ENCODE measurements around the gene PREB. TPM values are rescaled to one million over a fixed set of nuclear protein-coding genes. Genes with fewer than 3 reads are reported as not detected.

Gene PREB
- total RNA-seq, 1 donor from 2014 or later = 82.6 TPM

DNA sequence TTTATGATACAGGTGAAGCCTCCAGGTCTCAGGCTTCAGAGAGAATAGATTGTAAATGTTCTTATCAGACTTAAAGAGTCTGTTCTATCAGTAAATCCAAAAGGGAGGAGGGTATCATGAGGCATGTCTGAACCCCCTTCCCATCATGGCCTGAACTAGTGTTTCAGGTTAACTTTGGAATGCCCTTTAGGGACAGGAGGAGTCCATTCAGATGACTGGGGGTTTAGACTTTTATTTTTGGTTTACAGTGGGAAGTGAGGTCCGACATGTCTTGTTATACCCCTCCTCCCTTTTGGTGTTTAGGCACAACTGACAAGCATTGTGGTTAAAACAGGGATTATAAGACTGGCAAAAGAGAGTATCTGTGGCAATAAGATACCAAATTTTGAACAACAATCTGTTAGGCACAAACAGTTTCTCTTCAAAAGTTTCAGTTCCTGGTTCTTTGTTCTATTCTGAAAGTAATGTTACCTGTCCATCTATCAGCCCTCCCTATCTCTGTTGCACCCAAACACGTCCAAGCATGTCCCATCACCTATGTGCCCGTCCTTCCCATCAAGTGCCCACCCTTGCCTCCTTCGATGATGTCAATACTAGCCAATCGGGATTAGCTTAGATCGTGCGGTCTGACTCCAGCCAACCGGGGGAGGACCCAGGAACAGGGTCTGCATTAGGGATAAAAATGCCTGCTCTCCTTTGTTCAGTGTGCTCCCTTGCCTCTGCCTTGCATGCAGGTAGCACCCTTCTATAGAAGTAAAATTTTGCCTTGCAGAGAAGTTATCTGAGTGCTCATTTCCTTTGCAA lies 30.7 kb upstream of the PREB start:
- Mint-ChIP-seq H3K36me3 (ENCODE audit: low read depth) (no peaks in the 10 kb centered on the region), H3K27ac (no peak overlapping the region), H3K4me3 (ENCODE audit: low read depth) (no peak overlapping the region), H3K27me3 (ENCODE audit: low read depth) (peaks cover 5% of the 10 kb centered on the region), H3K9me3 (no peaks in the 10 kb centered on the region), H3K4me1 (ENCODE audit: low read depth) (peaks cover 9% of the 10 kb centered on the region)
- DNase-seq (ENCODE audit: low spot score) = no peak
- intact Hi-C loops (cut with micrococcal nuclease) = no loop called here

DNA sequence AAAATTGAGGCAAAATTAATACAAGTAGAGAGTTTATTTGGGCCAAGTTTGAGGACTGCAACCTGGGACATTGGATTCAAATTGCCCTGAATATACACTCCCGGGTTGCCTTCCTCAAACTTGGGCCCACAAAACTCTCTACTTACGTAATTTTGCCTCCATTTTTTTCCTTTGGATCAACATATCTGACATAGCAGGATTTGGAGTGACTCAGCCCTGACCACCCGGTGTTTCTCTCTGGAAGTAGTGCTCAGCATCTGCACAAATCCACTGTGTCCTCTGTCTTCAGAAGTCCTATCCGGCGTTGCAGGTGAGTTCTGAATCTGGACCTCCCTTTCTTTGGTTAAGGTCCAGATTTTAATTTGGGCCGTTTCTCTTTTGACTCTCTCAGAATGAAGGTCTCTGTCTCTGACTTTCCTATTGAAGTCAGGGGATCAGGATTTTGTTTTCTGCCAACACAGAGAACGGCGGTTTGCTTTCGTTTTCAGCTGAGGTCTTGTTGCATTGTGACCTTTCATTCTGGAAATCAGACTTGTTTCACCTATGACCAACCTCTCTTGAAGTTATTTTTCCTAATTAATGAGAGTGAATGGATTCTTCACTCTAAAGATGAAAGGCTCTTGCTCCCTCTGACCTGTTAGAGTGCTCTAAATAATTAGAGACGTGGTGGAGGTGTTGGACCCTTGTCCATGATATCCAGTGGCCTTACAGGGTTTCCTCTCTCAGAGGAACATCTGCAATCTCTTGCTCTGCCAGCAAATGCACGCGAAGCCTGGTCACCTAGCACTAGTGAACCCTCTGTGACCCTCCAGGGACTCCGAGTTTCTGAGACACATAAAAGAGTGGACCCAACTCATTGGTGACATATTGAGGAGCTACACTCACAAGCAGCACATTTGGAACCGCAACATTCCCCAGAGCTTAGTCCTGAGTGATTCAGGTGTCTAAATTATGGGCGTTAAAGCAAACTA lies 28.0 kb upstream of the PREB start:
- Mint-ChIP-seq H3K27ac (no peak overlapping the region), H3K27me3 (ENCODE audit: low read depth) (peaks cover 4% of the 10 kb centered on the region), H3K4me1 (ENCODE audit: low read depth) (peaks cover 9% of the 10 kb centered on the region), H3K4me3 (ENCODE audit: low read depth) (no peak overlapping the region), H3K9me3 (no peaks in the 10 kb centered on the region), H3K36me3 (ENCODE audit: low read depth) (no peaks in the 10 kb centered on the region)
- no peak for DNase-seq (ENCODE audit: low spot score)
- intact Hi-C loops (cut with micrococcal nuclease) = no loop called here

DNA sequence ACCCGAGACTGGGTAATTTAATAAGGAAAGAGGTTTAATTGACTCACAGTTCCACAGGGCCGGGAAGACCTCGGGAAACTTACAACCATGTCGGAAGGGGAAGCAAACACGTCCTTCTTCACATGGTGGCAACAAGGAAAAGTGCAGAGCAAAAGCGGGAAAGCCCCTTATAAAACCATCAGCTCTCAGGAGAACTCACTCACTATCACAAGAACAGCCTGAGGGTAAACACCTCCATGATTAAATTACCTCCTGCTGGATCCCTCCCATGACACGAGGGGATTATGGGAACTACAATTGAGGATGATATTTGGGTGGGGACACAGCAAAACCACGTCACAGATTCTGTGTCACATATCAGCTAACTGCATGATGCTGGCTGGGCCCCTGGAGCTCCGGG lies 25.8 kb upstream of the PREB start:
- H3K4me3 Mint-ChIP-seq (ENCODE audit: low read depth) = no peak overlapping the region
- no peak overlapping the region for H3K27ac Mint-ChIP-seq
- intact Hi-C loops (cut with micrococcal nuclease) = no loop called here
- no peak for DNase-seq (ENCODE audit: low spot score)
- peaks cover 2% of the 10 kb centered on the region for H3K27me3 Mint-ChIP-seq (ENCODE audit: low read depth)
- H3K9me3 Mint-ChIP-seq = no peaks in the 10 kb centered on the region
- peaks cover 4% of the 10 kb centered on the region for H3K4me1 Mint-ChIP-seq (ENCODE audit: low read depth)
- no peaks in the 10 kb centered on the region for H3K36me3 Mint-ChIP-seq (ENCODE audit: low read depth)

DNA sequence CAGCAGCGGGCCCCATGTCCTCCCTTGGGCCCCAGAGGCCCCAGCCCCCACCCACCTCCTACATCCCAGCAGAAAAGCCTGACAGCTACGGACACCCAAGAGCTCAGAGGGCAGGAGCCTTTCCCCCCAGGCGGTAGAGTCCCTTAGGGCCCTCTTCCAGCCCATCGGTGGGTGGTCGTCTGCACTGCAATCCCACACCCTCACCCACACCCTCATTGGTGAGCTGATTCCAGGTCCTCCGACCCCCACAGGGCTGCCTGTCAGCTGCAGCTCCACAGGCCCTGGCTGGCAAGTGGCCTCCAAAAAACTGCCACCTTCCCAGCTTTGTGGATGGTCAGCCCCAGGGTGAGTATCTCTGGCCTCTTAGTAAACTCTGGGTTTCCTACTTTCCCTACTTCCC lies 24.8 kb upstream of the PREB start:
- no peak for DNase-seq (ENCODE audit: low spot score)
- H3K27ac Mint-ChIP-seq = no peak overlapping the region
- intact Hi-C loops (cut with micrococcal nuclease) = no loop called here
- no peaks in the 10 kb centered on the region for H3K4me1 Mint-ChIP-seq (ENCODE audit: low read depth)
- no peaks in the 10 kb centered on the region for H3K9me3 Mint-ChIP-seq
- H3K4me3 Mint-ChIP-seq (ENCODE audit: low read depth) = no peak overlapping the region
- no peaks in the 10 kb centered on the region for H3K36me3 Mint-ChIP-seq (ENCODE audit: low read depth)
- peaks cover 2% of the 10 kb centered on the region for H3K27me3 Mint-ChIP-seq (ENCODE audit: low read depth)

DNA sequence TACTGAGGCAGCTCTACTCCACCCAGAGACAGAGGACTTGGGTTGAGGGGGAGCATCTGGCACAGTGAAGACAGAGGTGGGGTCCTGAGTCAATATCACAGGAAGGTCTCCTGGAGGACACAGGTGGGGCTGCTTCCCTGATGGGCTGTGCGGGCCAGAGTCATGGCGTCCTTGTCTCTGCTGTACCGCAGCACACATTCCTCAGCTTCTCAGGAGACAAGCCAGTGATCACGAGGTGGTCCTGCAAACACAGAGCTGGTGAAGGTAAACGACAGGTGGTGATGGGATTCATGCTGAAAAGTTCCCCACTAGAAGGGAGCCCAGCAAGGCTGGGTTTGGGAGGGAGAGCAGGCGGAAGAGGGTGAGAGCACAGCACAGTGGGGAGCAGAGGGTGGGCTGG lies 24.0 kb upstream of the PREB start:
- Mint-ChIP-seq H3K27me3 (ENCODE audit: low read depth) (peaks cover 3% of the 10 kb centered on the region), H3K27ac (no peak overlapping the region), H3K4me1 (ENCODE audit: low read depth) (no peaks in the 10 kb centered on the region), H3K9me3 (no peaks in the 10 kb centered on the region), H3K4me3 (ENCODE audit: low read depth) (no peak overlapping the region), H3K36me3 (ENCODE audit: low read depth) (no peaks in the 10 kb centered on the region)
- no peak for DNase-seq (ENCODE audit: low spot score)
- intact Hi-C loops (cut with micrococcal nuclease) = no loop called here

DNA sequence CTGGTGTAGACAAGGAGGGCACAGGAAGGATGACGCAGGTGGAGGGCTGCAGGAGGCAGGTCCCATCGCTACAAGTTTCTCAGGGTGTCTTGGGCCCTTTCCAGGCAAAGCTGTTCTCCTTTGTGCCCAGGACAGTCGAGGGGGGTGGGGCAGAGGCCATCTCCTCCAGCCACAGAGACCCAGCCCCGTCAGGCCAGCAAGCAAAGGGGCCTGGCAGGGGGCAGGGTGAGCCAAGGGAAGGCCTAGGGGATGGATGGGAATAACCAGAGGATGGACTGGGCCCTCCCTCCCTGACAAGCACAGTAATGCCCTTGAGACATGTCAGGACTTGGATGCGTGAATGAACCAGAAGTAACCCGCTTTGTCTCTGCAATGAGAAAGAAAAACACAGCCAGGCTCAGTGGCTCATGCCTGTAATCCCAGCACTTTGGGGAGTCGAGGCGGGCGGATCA lies 20.7 kb upstream of the PREB start:
- no peak overlapping the region for H3K4me3 Mint-ChIP-seq (ENCODE audit: low read depth)
- peaks cover 6% of the 10 kb centered on the region for H3K4me1 Mint-ChIP-seq (ENCODE audit: low read depth)
- H3K36me3 Mint-ChIP-seq (ENCODE audit: low read depth) = no peaks in the 10 kb centered on the region
- peaks cover 4% of the 10 kb centered on the region for H3K27me3 Mint-ChIP-seq (ENCODE audit: low read depth)
- no peaks in the 10 kb centered on the region for H3K9me3 Mint-ChIP-seq
- DNase-seq (ENCODE audit: low spot score) = no peak
- intact Hi-C loops (cut with micrococcal nuclease) = no loop called here
- no peak overlapping the region for H3K27ac Mint-ChIP-seq

DNA sequence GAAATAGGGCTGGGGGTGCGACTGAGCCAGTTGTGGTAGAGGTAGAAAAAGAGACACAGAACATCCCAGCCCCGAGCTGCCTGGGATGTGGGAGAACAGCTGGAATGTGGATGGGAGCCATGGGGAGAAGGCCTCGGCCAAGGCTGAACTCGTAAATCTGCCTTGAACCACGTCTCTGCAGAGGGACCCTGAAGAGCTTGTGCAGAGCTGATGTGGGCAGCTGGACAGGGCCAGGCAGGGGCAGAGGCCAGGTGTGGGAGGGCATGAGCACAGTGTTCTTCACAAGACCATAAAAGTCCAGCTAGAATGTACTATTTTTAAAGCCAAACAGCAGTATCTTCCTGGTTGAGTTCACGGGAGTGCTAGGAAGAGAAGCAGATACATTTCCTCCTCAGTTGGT lies 20.1 kb upstream of the PREB start:
- no peak overlapping the region for H3K27ac Mint-ChIP-seq
- peaks cover 4% of the 10 kb centered on the region for H3K27me3 Mint-ChIP-seq (ENCODE audit: low read depth)
- H3K9me3 Mint-ChIP-seq = no peaks in the 10 kb centered on the region
- no peaks in the 10 kb centered on the region for H3K36me3 Mint-ChIP-seq (ENCODE audit: low read depth)
- H3K4me1 Mint-ChIP-seq (ENCODE audit: low read depth) = peaks cover 6% of the 10 kb centered on the region
- intact Hi-C loops (cut with micrococcal nuclease) = no loop called here
- no peak overlapping the region for H3K4me3 Mint-ChIP-seq (ENCODE audit: low read depth)
- DNase-seq (ENCODE audit: low spot score) = no peak

DNA sequence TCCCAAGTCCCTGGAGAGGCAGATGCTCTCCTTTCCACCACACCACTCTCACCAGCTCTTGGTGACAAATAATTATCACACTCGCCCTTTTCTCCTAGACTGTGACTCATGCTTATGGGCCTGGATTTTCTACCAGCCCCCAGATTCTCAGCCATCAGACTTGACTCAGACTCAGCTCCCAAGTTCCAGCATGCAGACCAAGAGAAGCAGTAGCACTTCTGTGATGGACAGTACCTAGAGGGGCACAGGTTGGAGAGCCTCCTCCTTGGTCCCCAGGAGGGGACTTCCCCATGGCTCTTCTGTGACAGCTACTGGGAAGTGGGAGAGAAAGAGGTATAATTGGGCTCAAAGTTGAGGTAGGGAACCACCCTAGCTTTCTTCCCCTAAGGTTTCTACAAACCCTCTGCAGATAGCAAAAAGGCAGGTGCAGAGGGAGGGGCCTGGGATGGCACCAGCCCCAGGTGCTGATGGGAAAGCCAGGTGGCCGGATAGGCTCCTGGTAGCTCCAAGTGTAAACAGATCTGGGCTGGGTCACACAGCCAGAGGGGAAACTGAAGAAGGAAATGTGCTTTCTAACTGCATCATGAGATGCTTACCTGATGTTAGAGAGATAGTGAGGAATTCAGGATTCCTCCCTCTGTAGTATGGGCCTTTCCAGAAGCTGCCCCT lies 18.5 kb upstream of the PREB start:
- H3K4me1 Mint-ChIP-seq (ENCODE audit: low read depth) = peaks cover 6% of the 10 kb centered on the region
- intact Hi-C loops (cut with micrococcal nuclease) = no loop called here
- no peaks in the 10 kb centered on the region for H3K36me3 Mint-ChIP-seq (ENCODE audit: low read depth)
- H3K27ac Mint-ChIP-seq = no peak overlapping the region
- no peaks in the 10 kb centered on the region for H3K9me3 Mint-ChIP-seq
- no peak overlapping the region for H3K4me3 Mint-ChIP-seq (ENCODE audit: low read depth)
- DNase-seq (ENCODE audit: low spot score) = no peak
- peaks cover 4% of the 10 kb centered on the region for H3K27me3 Mint-ChIP-seq (ENCODE audit: low read depth)

DNA sequence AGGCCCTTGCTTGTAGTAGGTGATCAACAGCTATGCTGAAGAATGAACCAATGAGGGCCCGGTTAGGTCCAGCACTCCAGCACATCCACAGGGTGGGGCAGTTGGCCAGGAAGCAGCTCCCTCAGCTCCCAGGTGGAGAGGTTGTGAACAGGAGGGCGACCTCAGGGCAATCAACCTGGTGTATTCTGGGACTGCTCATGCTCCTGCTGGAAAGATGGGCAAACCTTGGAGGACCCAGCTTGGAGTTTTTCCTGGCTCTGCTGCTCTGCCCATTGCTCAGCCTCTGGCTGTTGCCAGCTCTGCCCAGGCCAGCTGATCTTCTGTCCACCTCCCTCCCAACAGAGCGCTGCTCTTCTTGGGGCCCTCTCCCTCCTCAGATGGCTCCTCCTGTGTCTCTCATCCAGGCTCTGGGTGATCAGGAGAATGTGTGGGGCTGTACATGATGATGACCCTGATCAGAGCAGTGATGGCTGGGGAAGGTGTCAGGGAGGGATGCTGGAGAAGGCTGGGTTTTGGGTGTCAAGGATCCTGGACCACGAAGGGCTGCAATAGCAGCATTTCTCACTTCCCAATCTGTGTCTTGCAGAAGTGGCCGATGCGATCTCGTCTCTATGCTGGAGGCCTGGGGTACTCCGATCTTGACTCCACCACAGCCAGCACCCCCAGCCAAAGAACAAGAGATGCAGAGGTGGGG lies 17.8 kb upstream of the PREB start:
- H3K27me3 Mint-ChIP-seq (ENCODE audit: low read depth) = peaks cover 4% of the 10 kb centered on the region
- DNase-seq (ENCODE audit: low spot score) = no peak
- no peaks in the 10 kb centered on the region for H3K36me3 Mint-ChIP-seq (ENCODE audit: low read depth)
- no peaks in the 10 kb centered on the region for H3K9me3 Mint-ChIP-seq
- peaks cover 6% of the 10 kb centered on the region for H3K4me1 Mint-ChIP-seq (ENCODE audit: low read depth)
- intact Hi-C loops (cut with micrococcal nuclease) = no loop called here
- H3K4me3 Mint-ChIP-seq (ENCODE audit: low read depth) = no peak overlapping the region
- no peak overlapping the region for H3K27ac Mint-ChIP-seq

DNA sequence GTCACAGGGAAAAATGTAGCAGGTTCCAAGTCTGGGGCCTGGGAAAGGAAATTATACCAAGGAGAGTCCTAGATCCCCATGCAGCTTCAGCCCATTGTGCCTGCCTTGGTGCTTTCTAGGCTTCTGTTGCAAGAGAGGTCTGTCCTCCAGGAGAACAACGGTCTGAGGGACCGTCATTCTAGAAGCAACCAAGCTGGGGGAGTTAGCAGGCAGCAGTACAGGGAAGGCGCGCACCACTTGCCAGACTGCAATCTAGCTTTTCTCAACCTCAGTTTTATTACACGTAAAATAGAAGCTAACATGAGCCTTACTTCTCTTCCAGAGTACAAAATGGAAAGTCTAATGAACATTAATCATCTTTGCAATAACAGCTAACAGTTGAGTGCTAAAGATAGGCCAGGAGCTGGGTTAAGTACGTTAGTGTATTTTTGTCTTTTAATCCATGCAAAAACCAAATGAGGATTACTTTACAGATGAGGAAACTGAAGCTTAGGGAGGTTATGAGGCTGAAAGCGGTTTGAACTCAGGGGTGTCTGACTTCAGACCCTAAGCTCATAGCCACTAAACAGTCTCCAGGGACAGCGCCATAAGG lies 16.3 kb upstream of the PREB start:
- no peak overlapping the region for H3K4me3 Mint-ChIP-seq (ENCODE audit: low read depth)
- H3K4me1 Mint-ChIP-seq (ENCODE audit: low read depth) = peaks cover 6% of the 10 kb centered on the region
- H3K27me3 Mint-ChIP-seq (ENCODE audit: low read depth) = peaks cover 4% of the 10 kb centered on the region
- H3K27ac Mint-ChIP-seq = no peak overlapping the region
- H3K36me3 Mint-ChIP-seq (ENCODE audit: low read depth) = no peaks in the 10 kb centered on the region
- intact Hi-C loops (cut with micrococcal nuclease) = no loop called here
- no peaks in the 10 kb centered on the region for H3K9me3 Mint-ChIP-seq
- DNase-seq (ENCODE audit: low spot score) = no peak

DNA sequence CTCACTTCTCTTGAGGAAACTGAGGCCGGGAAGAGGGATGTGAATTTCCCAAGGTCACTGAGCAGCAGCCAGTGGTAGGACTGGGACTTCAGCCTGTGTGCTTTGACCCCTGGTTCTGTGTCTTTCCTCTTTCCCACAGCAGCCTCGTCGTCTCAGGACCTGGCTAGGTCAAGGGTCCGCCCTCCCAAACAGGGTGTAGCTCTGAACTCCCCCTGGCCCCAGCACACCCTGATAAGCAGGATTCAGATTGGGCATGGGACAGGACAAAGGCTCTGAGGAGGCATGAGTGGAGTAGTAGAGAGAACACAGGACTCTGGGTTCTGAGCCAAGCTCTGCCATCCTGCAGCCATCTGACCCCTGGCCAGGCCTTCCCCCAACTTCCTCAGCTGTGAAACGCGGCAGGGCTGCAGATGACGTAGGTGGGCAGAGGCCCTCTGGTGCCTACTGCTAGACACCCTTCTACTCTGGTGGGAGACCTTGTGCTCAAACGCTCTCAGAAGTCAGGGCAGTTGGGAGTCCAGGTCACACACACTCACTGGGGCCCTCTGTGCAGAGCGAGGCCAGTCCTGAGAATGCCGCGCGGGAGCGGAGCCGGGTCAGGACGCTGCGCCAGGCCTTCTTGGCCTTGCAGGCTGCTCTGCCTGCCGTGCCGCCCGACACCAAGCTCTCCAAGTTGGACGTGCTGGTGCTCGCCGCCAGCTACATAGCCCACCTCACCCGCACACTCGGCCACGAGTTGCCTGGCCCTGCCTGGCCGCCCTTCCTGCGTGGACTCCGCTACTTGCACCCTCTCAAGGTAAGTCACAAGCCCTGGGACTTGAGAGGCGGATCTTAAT lies 15.4 kb upstream of the PREB start:
- no peak overlapping the region for H3K27ac Mint-ChIP-seq
- H3K4me3 Mint-ChIP-seq (ENCODE audit: low read depth) = no peak overlapping the region
- H3K4me1 Mint-ChIP-seq (ENCODE audit: low read depth) = peaks cover 6% of the 10 kb centered on the region

More for the DNA sequence above, 15.4 kb upstream of the PREB start:
- Mint-ChIP-seq H3K9me3 (no peaks in the 10 kb centered on the region), H3K36me3 (ENCODE audit: low read depth) (no peaks in the 10 kb centered on the region), H3K27me3 (ENCODE audit: low read depth) (peaks cover 6% of the 10 kb centered on the region)
- DNase-seq (ENCODE audit: low spot score) = no peak
- intact Hi-C loops (cut with micrococcal nuclease) = no loop called here

Measured in activated T-helper 2 cell treated with anti-CD3 and anti-CD28 coated beads, Interferon-gamma antibody, Interleukin-2, Interleukin-4, amounts not matched to agents 10 μg/mL and 5 μg/mL and 100 μg/mL, durations not matched to agents 14 hours and 24 hours and 36 hours (primary cell).